Measurements from ENCODE around the gene CRNKL1.

CRNKL1 gene

GRCh38 chr20:20052074-20052970, at the start of gene CRNKL1, which contains the start of gene CFAP61:
TSS of gene CRNKL1 (minus strand) at chr20:20052466. CDS start at chr20:20052342, 124 bp downstream.
TSS of gene CFAP61 (plus strand) at chr20:20052532. CDS start at chr20:20056654, 4,122 bp downstream.
- H3K4me3 ChIP-seq, result peak within 1 kb of the TSS; percentile 88
- H3K36me3 ChIP-seq, result peaks cover 30 to 33% (median 31%) of the 10 kb centered on the region in 3 donors
- no peaks in the 10 kb centered on the region for H3K9me3 ChIP-seq
- TF ChIP-seq CTCF (IDR thresholded peaks at IDR 0.05), result peak in 1 of 2 experiments; percentile 46
- peak within 1 kb of the TSS; percentile 88 for H3K27ac ChIP-seq
- peaks cover 0 to 18% (median 12%) of the 10 kb centered on the region in 4 donors for H3K4me1 ChIP-seq
- intact Hi-C loops (cut with DNase I; ENCODE audit: low total_unique reads), result loop anchor here (5.0 kb wide), 1 partner anchor 35 kb away; the partner anchor contains the start of gene NAA20
- H3K27me3 ChIP-seq, result no peaks in the 10 kb centered on the region
- DNase-seq, result peak; percentile 94 to 97

- no peak for DNase-seq
- no peak for TF ChIP-seq CTCF (IDR thresholded peaks at IDR 0.05)
- H3K27me3 ChIP-seq, result no peaks in the 10 kb centered on the region
- intact Hi-C loops (cut with DNase I; ENCODE audit: low total_unique reads), result no loop called here
- H3K4me1 ChIP-seq, result no peaks in the 10 kb centered on the region
- no peak overlapping the region for H3K27ac ChIP-seq
- no peaks in the 10 kb centered on the region for H3K9me3 ChIP-seq
- H3K4me3 ChIP-seq, result no peak overlapping the region
- H3K36me3 ChIP-seq, result no peaks in the 10 kb centered on the region
Measured at GRCh38 chr20:20100881-20101280, 48.6 kb upstream of the CRNKL1 start.

GRCh38 chr20:20096421-20096820, 44.2 kb upstream of the CRNKL1 start:
- no peaks in the 10 kb centered on the region for H3K9me3 ChIP-seq
- H3K36me3 ChIP-seq, result no peaks in the 10 kb centered on the region
- intact Hi-C loops (cut with DNase I; ENCODE audit: low total_unique reads), result no loop called here
- H3K4me3 ChIP-seq, result no peak overlapping the region
- TF ChIP-seq CTCF (IDR thresholded peaks at IDR 0.05), result no peak
- no peak overlapping the region for H3K27ac ChIP-seq
- H3K4me1 ChIP-seq, result no peaks in the 10 kb centered on the region
- peaks cover 0 to 4% of the 10 kb centered on the region in 2 donors for H3K27me3 ChIP-seq
- no peak for DNase-seq

- H3K27ac ChIP-seq, result no peak overlapping the region
- no peaks in the 10 kb centered on the region for H3K9me3 ChIP-seq
- no peaks in the 10 kb centered on the region for H3K4me1 ChIP-seq
- no peak overlapping the region for H3K4me3 ChIP-seq
- intact Hi-C loops (cut with DNase I; ENCODE audit: low total_unique reads), result no loop called here
- TF ChIP-seq CTCF (IDR thresholded peaks at IDR 0.05), result no peak
- H3K36me3 ChIP-seq, result no peaks in the 10 kb centered on the region
- DNase-seq, result no peak
- H3K27me3 ChIP-seq, result peaks cover 0 to 4% of the 10 kb centered on the region in 2 donors
Measured at GRCh38 chr20:20095114-20095872, 43.0 kb upstream of the CRNKL1 start.

GRCh38 chr20:20094410-20094809, 42.1 kb upstream of the CRNKL1 start:
- Histone ChIP-seq H3K4me1 (peaks cover 0 to 3% (median 1%) of the 10 kb centered on the region in 4 donors), H3K36me3 (no peaks in the 10 kb centered on the region), H3K27me3 (peaks cover 0 to 4% of the 10 kb centered on the region in 2 donors), H3K27ac (no peak overlapping the region), H3K9me3 (no peaks in the 10 kb centered on the region), H3K4me3 (no peak overlapping the region)
- intact Hi-C loops (cut with DNase I; ENCODE audit: low total_unique reads), result no loop called here
- DNase-seq, result no peak
- no peak for TF ChIP-seq CTCF (IDR thresholded peaks at IDR 0.05)

Data from tibial artery (tissue), 4 donors.